ENCODE data around the gene MTM1.

The MTM1 gene

GRCh38 chrX:150544222-150544787, 24.1 kb upstream of the MTM1 start:
- TF ChIP-seq, protein P1, sequence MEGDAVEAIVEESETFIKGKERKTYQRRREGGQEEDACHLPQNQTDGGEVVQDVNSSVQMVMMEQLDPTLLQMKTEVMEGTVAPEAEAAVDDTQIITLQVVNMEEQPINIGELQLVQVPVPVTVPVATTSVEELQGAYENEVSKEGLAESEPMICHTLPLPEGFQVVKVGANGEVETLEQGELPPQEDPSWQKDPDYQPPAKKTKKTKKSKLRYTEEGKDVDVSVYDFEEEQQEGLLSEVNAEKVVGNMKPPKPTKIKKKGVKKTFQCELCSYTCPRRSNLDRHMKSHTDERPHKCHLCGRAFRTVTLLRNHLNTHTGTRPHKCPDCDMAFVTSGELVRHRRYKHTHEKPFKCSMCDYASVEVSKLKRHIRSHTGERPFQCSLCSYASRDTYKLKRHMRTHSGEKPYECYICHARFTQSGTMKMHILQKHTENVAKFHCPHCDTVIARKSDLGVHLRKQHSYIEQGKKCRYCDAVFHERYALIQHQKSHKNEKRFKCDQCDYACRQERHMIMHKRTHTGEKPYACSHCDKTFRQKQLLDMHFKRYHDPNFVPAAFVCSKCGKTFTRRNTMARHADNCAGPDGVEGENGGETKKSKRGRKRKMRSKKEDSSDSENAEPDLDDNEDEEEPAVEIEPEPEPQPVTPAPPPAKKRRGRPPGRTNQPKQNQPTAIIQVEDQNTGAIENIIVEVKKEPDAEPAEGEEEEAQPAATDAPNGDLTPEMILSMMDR (conservative IDR thresholded peaks at IDR 0.05), result no peak
- no peak overlapping the region for H3K27ac ChIP-seq

DNA sequence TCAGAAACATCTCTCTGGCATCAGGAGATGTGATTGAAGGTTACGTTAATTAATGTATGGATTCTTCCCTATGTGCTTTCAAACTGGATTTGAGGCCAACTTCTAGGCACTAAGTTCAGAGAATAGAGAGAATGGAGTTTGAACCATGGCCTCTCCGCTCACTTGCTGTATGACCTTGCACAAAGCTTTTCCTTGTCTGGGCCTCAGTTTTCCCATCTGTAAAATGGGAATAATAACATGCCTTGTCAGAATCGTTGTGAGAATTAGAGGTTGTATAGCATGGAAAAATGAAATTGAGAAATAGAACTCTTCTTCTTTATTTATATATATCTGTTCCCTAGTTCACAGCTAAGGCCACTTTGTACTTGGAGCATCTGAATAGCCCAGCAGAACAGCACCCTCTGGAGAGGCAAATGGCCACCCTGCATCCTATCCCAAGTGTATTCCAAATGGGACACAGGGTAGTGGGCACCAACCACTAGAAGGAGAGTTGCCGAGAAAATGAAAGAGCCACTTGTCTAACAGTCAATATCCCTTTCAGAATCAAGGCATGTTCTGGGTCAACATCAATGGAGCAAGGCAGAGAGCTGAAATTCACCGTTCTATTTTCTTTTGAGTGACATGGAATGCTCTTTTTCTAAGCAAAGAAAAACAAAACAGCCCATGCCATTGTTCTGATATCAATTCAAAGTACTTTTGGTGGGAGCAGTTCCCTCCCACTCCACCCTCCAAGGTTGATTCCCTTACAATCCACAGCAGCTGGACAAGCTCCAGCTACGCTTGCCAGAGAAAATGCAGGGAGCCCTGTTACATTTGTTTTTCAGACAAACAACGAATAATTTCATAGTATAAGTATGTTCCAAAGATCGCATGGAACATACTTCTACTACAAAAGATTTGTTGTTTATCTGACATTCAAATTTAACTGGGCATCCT, 23.3 kb upstream of the MTM1 start:
- H3K27ac ChIP-seq, result no peak overlapping the region
- TF ChIP-seq, protein P1 (conservative IDR thresholded peaks at IDR 0.05), result no peak

GRCh38 chrX:150546711-150547153, 21.7 kb upstream of the MTM1 start:
- no peak overlapping the region for H3K27ac ChIP-seq
- TF ChIP-seq, protein P1 (conservative IDR thresholded peaks at IDR 0.05), result no peak

- H3K27ac ChIP-seq, result peak overlapping the region; percentile 29; the same call in 1 of the 2 replicates
- TF ChIP-seq, protein P1 (conservative IDR thresholded peaks at IDR 0.05), result no peak
Measured at GRCh38 chrX:150547375-150548115, 20.9 kb upstream of the MTM1 start.

DNA sequence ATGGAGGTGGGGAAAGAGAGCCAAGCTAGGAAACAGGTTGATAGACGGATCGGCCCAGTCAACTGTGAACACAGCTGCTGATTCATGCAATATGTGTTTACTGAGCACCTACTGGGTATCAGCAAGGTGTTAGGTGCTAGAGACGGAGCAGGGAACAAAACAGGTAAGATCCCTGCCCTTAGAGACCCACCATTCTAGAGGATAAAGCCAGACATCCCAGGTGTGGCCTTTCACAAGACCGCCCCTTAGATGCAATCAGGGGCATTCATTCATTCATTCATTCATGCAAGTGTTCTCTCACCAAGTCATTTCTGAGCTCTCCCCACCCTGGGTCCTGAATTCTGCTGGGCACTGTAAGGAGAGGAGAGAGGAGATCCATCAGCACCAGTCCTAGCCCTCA, 20.2 kb upstream of the MTM1 start:
- TF ChIP-seq, protein P1 (conservative IDR thresholded peaks at IDR 0.05), result no peak
- no peak overlapping the region for H3K27ac ChIP-seq

GRCh38 chrX:150548684-150549083, 19.7 kb upstream of the MTM1 start:
- TF ChIP-seq, protein P1 (conservative IDR thresholded peaks at IDR 0.05), result no peak
- H3K27ac ChIP-seq, result no peak overlapping the region

DNA sequence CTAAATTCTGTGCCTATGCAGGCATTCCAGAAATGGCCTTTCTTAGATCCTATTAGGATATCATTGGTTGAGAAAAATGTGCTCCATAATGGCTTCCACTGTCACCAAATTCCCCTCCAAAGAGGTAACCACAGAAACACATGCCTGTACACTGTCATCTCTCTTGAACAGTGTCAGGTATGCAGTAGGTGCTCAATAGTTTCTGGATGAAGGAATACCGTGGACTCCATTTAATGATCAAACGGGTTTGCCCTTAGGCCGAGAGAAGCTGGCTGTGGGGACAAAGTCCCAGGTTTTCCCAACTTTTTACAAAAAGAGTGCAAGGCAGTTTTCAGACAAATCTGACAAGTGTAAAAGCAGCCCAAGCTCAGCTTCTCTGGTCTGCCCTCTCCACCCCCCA, 16.5 kb upstream of the MTM1 start:
- TF ChIP-seq, protein P1 (conservative IDR thresholded peaks at IDR 0.05), result no peak
- H3K27ac ChIP-seq, result no peak overlapping the region
